Measurements from ENCODE around the gene TUBAL3.
"Not testable (repeated sequence)": the region's sequence is repeated elsewhere in the genome, so short reads cannot be mapped to it uniquely, and the experiment has no call there.

TUBAL3 gene

DNA sequence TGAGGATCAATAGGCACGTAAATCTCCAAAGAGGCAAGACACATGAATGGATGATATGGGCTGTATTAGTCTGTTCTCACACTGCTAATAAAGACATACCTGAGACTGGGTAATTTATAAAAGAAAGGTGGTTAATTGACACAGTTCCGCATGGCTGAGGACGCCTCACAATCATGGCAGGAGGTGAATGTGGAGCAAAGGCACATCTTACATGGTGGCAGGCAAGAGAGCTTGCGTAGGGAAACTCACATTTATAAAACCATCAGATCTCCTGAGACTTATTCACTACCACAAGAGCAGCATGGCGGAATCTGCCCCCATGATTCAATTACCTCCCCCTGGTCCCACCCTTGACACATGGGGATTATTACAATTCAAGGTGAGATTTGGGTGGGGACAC is 25.4 kb downstream of the TUBAL3 start:
- not testable (repeated sequence) for DNase-seq (ENCODE audit: low read depth)

DNA sequence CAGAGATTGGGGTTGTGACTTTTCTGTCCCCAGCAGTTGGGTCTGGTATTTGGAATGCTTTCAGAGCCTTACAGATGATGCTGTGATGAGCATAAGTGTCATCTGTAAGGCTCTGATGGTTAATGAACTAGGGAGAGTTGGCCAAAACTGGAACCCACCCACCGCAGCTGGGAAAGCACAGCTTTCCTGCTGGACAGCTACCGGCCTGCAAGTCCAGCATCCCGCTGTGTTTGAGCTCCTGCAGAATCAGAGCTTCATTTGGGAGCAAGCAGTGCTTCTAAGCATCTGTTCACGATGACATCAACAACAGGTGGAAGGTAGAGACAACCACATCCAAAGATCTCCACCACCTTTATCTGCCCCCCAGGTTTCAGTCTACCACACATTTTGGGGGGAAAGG is 28.2 kb downstream of the TUBAL3 start:
- DNase-seq (ENCODE audit: low read depth) = no peak

DNA sequence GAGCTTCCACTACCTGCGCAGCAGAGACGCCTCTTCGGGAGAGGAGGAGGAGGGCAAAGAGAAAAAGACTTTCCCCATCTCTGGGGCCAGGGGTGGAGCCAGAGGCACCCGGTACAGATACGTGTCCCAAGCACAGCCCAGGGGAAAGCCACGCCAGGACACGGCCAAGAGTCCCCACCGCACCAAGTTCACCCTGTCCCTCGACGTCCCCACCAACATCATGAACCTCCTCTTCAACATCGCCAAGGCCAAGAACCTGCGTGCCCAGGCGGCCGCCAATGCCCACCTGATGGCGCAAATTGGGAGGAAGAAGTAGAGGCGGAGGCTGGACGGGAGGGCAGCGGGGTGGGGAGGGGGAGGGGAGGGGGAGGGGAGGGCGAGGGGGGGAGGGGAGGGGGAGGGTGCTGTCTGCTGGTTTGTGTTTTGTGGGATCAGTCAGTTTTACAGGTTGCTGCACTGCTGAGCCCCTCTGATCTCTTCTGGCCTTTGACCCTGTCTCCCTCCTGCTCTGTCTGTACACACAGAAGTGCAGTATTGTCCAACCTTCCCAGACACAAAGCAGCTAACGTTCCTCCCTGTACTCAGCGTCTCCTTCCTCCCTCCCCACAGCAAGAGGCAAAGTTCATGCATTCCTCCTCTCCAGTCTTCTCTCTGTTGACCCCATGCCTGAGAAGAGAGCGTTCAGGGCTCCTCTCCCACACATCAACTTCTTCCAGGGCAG is 30.6 kb downstream of the TUBAL3 start:
- DNase-seq (ENCODE audit: low read depth) = no peak

DNA sequence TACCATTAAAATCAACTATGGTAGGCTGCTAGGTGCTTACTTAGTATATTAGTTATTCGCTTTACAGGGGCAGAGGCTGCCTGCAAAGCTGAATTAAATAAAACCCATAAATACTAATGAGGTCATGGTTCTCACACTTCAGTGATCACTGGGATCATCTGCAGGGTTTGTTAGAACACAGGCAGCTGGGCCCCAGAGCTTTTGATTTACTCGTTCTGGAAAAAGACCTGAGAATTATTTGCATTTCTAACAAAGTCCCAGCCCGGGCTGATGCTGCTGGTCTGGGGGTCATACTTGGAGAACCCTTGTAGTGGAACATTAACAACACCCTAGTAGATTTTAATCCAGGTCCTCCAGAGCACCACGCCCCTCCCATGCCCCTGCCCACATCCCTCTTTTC is 31.3 kb downstream of the TUBAL3 start:
- no peak for DNase-seq (ENCODE audit: low read depth)

DNA sequence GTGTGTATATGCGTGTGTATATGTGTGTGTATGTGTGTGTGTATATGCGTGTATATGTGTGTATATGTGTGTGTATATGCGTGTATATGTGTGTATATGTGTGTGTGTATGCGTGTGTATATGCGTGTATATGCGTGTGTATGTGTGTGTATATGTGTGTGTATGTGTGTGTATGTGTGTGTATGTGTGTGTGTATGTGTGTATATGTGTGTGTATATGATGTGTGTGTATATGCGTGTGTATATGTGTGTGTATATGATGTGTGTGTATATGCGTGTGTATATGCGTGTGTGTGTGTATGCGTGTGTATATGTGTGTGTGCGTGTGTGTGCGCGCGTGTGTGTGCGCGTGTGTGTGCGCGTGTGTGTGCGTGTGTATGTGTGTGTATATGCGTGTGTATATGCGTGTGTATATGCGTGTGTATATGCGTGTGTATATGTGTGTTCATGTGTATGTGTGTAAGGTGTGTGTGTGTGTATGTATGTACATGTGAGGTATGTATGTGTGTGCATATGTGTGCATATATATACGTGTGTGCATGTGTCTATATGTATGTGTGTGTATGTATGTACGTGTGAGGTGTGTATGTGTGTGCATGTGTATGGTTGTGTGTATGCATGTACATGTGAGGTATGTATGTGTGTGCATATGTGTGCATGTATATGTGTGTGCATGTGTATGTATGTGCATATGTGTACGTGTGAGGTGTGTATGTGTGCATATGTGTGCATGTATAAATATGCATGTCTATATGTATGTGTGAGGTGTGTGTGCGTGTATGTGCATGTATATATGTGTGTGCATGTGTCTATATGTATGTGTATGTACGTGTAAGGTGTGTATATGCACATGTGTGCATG is 33.9 kb downstream of the TUBAL3 start:
- DNase-seq (ENCODE audit: low read depth) = no peak

DNA sequence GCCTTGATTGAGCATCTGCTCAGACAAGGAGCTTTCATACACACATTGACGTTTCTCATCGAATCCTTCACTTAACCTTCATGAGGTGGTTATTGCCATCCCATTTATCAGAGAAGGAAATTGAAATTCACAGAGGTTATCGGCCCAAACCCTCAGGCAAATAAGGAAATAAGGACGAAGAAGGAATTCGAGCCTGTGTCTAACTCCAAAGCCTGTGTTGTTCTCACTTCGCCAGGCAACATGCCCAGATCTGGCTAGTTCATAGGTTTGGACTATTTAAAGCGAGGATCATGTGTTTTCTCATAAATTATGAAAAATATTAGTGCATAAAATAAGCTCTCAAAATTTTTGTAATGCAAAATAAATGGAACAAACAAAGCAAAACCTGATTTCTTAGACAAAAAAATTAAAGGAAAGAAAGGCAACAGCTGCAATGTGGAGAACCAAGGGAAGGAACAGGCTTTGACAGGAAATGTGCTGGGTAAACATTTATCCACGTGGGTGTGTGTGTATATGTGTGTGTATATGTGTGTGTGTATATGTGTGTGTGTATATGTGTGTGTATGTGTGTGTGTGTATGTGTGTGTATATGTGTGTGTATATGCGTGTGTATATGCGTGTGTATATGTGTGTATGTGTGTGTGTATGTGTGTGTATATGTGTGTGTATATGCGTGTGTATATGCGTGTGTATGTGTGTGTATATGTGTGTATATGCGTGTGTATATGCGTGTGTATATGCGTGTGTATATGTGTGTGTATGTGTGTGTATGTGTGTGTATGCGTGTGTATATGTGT is 35.1 kb downstream of the TUBAL3 start:
- no peak for DNase-seq (ENCODE audit: low read depth)

DNA sequence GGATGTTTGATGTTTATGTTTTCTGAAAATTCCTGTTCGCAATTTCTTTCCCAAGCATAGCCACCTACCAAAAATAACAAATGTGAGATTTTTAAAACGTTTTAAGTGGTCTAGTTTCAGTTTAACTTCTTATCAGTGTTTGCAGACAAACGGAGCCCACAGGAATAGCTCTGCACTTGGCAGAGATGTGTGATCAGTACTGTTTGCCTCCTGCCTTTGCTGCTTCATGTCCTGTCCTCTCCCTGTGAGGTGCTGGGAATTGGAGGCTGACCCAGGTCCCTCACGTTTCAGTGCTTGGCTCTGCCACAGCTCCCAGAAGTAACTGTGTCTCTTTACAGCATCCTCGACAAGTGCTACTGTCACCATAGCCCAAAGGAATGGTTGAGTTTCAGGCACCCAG is 38.7 kb downstream of the TUBAL3 start:
- no peak for DNase-seq (ENCODE audit: low read depth)

DNA sequence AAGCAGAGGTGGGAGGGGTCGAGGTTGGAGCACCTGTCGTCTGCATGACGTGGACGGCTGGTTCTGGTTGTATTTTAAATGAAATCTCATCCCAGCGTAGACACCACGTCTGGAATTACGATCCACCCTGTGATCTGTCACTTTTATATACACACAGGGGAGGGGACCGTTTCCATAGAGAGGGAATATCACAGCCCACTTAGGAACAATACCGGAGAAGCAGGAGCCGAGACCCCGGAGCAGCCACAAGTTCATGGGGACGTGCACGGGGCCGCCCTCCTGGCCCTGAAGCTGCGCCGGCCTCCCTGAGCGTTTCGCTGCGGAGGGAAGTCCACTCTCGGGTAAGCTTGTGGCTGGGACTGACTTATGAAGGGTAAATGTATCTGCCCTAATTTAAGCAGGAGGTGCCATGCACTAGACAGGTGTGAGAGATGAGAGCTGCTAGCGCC is 39.7 kb downstream of the TUBAL3 start, which contains the start of gene UCN3:
Gene UCN3 (plus strand): TSS at position 77 of the 449 bp plus-strand sequence. CDS start 8,755 bp downstream, outside the sequence.
- no peak for DNase-seq (ENCODE audit: low read depth)

DNA sequence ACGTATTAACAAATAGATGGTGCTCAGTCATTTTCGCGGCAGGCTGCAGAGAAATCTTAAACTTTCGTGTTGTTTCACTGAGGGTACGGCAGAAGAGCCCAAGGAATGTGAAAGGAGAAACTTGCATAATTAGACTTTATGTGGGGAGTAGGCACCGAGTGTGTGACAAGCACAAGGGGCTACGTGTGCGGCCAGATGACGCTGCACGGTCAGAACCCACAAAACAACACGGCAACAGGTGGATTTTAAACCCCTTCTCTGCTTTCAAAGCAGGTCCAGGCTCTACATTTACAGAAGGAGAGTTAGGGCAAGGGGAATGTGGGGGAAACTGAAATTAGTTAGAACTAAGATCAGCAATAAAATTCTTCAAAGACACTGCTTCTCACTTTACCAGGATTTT is 40.3 kb downstream of the TUBAL3 start:
- no peak for DNase-seq (ENCODE audit: low read depth)

DNA sequence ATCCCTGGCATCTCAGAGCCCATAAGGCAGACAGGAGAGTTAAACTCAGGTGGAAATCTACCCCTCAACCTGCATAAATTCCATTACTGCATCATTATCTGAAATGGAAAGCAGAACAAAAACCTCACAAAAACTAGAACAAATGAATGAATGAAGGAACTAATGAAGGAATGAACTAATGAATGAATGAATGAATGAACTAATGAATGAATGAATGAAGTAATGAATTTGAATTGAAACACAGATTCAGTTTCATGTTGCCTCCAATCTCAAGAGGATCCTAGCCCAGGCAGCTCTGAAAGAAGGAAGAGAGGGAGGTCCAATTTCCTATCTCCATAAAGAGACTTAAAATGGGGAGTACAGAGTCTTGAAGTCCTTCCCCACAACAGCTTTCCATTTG is 41.8 kb downstream of the TUBAL3 start:
- DNase-seq (ENCODE audit: low read depth) = no peak

DNA sequence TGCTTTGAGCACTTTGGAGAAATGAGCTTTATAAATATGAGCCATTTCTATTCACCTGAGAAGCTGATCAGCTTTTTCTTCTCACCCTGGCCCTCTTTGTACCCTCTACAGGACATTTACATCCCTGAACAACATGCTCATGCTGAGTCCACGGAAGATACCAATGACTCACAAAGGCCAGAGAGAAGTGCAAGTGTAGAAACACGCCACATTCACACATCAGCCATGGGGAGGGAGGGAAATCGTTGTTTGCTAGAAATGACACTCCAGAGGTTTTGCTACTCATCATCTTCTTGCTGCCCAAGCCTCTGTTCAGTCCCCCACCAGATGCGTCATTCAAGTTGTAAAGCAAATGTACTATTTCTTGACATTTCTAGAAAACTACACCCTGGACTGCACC is 42.7 kb downstream of the TUBAL3 start:
- no peak for DNase-seq (ENCODE audit: low read depth)

DNA sequence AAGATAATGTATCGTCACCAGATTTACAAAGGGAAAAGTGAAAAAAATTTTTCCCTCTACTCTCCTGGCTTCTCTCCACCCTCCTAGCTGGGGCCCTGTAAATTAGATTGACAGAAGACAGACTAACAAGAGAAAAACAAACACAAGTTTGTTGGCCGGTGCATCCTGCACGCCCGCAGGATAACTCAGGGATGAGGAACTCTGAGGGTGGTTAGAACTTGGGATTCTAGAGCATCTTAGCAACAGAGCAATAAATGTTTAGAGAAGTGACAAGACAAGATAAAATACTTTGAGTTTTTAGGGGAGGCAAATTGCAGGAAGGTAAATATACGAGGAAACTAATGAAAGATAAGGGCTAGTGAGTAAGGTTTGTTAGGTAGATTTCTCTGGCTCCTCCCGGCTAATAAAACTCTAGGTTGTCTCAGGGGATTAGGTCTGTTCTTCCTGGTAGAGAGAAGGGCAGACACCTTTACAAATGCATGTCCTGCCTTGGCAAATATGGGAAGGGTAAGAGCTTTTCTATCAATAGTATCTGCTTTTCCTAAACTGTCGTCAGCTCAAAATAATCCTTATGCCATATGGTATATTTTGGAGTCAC is 44.2 kb downstream of the TUBAL3 start:
- DNase-seq (ENCODE audit: low read depth) = no peak

DNA sequence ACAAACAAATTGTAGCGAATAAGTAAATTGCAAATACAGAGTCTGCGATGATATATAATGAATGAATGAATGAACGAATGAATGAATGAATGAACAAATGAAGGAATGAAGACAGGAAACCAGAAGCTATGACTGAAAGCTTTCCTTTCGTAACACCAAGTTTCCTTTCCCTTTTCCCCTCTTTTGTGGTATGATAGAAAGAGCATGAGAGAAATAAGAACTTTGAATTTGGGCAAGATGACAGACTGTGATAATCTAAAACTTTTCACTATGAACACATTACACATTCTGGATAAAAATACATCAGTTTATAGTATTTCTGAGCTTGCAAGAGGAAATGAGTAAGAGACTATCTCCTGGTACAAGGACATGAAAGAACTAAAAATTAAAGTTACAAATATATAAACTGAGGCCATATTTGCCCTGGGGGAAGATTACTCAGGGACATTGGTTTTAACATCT is 48.3 kb downstream of the TUBAL3 start:
- no peak for DNase-seq (ENCODE audit: low read depth)

DNA sequence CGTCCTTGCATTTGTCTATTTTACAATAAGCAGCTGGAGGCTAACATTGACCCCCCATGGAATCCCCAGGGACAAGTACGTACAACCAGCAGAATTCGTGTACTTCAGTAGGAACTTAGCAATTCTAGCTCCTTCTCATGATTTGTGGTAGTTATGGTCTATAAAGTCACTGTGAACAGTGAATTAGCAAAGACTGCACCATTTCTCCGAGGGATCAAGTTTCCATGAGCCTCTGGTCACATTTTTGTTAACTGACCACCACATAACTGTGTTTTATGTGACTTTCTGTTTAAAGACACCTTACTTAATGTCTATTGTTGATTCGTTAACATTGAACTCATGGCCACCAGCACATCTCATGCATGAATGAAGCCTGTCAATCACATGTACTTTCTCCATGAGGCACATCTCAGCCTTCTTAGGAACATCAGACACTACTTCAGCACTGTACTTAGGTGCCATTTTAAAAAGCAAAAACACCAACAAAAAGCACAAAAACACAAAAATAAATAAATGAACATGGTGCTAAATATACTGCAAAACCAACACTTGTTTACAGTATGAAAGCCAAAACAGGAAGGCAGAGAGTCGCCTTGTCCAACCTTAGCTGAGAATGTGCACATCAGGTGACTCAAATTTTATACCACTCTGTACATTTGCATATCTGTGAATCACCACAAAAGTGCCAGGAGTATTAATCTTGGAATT is 48.9 kb downstream of the TUBAL3 start:
- no peak for DNase-seq (ENCODE audit: low read depth)

DNA sequence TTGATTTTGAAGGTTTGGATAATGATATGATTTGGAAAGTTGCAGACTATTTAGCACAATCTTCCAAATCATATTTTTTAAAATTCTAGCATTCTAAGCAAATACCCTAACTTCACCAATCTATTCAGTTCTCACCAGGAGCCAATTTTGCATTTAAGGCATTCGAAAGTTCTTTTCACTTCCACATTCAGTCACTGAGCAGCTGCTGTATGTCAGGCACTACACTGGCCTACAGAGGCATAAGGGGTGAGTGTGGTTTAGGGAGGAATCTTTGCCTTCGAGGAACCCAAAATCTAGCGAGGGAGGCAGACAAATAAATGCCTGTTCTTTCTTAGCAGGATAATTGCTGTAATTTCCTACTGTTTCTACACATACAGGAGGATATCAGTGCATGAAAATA is 50.6 kb downstream of the TUBAL3 start:
- no peak for DNase-seq (ENCODE audit: low read depth)

DNA sequence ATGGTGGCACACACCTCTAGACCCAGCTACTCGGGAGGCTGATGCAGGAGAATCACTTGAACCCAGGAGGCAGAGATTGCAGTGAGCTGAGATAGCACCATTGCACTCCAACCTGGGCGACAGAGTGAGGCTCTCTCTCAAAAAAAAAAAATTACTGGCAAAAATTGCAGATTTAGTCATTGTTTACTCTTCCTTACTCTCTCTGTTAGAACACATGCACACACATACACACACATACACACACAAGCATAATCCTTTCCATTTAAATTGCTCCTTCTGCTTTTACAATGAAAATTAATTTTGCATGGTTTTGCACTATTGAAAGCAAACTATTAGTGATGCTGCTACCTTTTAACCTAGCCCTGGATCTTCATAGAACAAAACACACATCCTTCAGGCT is 55.3 kb downstream of the TUBAL3 start:
- DNase-seq (ENCODE audit: low read depth) = no peak

DNA sequence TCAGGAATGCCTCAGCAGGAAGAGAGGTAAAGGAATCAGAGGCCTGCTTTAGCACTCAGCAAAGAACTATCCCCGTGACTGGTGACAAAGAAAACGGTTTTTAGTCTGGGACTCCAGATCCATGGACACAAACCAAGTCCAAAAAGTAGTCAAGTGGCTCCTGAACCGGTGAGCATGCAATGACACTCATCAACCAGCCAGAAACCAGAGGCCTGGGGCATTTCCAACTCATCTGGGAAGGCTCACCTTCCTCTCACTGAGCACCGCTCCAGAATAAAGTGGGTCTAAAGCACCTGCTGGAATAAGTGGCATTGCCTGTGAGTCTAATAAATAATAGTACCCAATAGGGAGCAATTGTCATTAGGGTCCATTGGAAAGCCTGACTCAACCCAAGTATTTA is 57.7 kb downstream of the TUBAL3 start:
- no peak for DNase-seq (ENCODE audit: low read depth)

DNA sequence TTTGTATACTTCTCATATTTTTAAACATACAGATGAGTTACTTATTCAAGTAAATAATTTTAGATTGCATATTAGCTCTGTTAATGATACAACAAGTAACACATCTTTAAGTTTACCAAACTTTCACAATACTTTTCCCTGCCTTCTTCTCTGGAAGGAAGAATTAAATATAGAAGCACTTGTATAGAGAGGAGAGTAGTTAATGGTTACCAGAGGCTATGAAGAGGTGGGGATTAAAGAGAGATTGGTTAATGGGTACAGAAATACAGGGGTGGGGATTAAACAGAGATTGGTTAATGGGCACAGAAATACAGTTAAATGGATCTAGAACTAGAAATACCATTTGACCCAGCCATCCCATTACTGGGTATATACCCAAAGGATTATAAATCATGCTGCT is 59.9 kb downstream of the TUBAL3 start:
- DNase-seq (ENCODE audit: low read depth) = no peak

DNA sequence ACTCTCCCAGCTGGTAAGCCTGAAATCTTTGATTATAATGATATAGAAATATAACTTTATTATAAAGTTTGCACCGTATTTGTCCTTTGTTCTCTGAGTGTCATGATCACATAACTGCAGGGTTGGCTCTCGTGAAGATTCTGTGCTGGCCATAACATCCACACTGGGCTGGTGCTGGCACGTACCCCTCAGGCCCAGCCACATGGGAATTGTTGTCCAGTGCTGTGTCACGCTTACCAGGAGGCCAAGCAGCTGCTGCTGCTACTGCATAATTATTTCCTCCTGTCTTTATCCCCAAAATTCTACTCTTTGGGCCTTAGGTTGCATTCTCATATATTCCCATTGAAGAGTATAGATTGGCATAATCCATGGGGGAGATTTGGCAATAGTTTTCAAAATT is 60.6 kb downstream of the TUBAL3 start:
- no peak for DNase-seq (ENCODE audit: low read depth)

DNA sequence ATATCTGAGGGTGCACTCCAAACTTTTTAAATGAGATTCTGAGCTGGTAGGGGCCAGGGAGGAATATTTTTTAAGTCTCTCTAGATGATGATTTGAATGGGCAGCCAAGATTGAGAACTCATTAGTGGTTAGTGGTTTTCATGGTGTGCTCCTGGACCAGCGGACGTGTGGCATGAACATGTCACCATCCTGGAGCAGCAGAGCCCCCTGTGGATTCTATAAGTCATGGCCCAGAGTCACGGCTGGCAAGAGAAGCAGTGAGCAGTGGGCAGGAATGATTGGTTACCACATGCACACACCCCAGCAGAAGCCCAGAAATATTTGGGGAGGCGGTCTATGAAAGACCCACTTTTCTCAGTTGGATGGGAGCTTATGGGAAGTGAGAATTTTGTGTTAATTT is 61.1 kb downstream of the TUBAL3 start:
- no peak for DNase-seq (ENCODE audit: low read depth)

All from activated T-helper 9 cell treated with anti-CD3 and anti-CD28 coated beads, Interleukin-2, amount 50 U/mL, for 16 hours (primary cell).